BJ (cell line): Measurements from ENCODE around the gene MEF2B. TPM values are rescaled to one million over a fixed set of nuclear protein-coding genes. Genes with fewer than 3 reads are reported as not detected.

Source experiments
- CTCF ChIA-PET: fragments of 350-600 bp; formaldehyde crosslinking; extraction: SDS; loops from one replicate; lab custom pipeline; 2021; ENCODE audit warnings: antibody characterized with exemption, inconsistent platforms; lab: Yijun Ruan, JAX
- POLR2A ChIA-PET: fragments of 300-600 bp; sonication (Branson Sonifier 250); formaldehyde crosslinking; extraction: SDS; loops from one replicate; lab custom pipeline; 2021; ENCODE audit warnings: antibody characterized with exemption; lab: Charles Lee
- DNase-seq: peaks from one replicate; pipeline ENCODE4 v3.0.0-alpha.2; 2011; ENCODE audit warnings: low read depth
- H3K27me3 ChIP-seq: 2 replicates; pipeline ENCODE4 v1.6.0; 2011; ENCODE audit warnings: low read length; ENCODE audit not compliant: control insufficient read depth, insufficient read depth
- H3K36me3 ChIP-seq: 2 replicates; pipeline ENCODE4 v1.5.1; 2011; ENCODE audit warnings: low read length; ENCODE audit not compliant: control insufficient read depth, insufficient read depth
- H3K4me3 ChIP-seq: 2 replicates; pipeline ENCODE4 v1.5.1; 2011; ENCODE audit warnings: low read depth, mild to moderate bottlenecking, control low read depth, low read length
- CTCF ChIP-seq: IDR thresholded peaks from 2 replicates; pipeline ENCODE4 v1.5.1; 2011; ENCODE audit warnings: low read depth, mild to moderate bottlenecking, control low read depth, inconsistent platforms, low read length, moderate library complexity; ENCODE audit not compliant: insufficient read depth
- polyA plus RNA-seq: library from polyadenylated mRNA; depleted of rRNA; stranded (reverse); fragments of >200 nt; gene quantifications from 2 replicates; pipeline ENCODE4 v1.2.3, GENCODE V29; 2011

MEF2B gene
- polyA plus RNA-seq, 1 experiment, result 0.10 TPM

GRCh38 chr19:19126102-19126501 lies 44.0 kb downstream of the MEF2B start:
- POLR2A ChIA-PET, result no interaction called here
- no peak for DNase-seq
- no peaks in the 10 kb centered on the region; the same call in none of the 2 replicates for H3K36me3 ChIP-seq
- CTCF ChIA-PET, result no interaction called here
- H3K4me3 ChIP-seq, result no peak overlapping the region
- no peak for TF ChIP-seq CTCF
- H3K27me3 ChIP-seq, result no peaks in the 10 kb centered on the region

- no peak overlapping the region for H3K4me3 ChIP-seq
- H3K27me3 ChIP-seq, result no peaks in the 10 kb centered on the region
- no peak for TF ChIP-seq CTCF
- CTCF ChIA-PET, result no interaction called here
- peaks cover 1% of the 10 kb centered on the region; the same call in 1 of the 2 replicates for H3K36me3 ChIP-seq
- POLR2A ChIA-PET, result no interaction called here
- no peak for DNase-seq
Measured at GRCh38 chr19:19123386-19123785, 46.7 kb downstream of the MEF2B start.

- Histone ChIP-seq H3K4me3 (no peak overlapping the region), H3K36me3 (peaks cover 1% of the 10 kb centered on the region; the same call in 1 of the 2 replicates), H3K27me3 (no peaks in the 10 kb centered on the region)
- no peak for DNase-seq
- POLR2A ChIA-PET, result no interaction called here
- CTCF ChIA-PET, result no interaction called here
- TF ChIP-seq CTCF, result no peak
Measured at GRCh38 chr19:19122902-19123301, 47.2 kb downstream of the MEF2B start.

- no peak for DNase-seq
- Histone ChIP-seq H3K27me3 (no peaks in the 10 kb centered on the region), H3K36me3 (peaks cover 1% of the 10 kb centered on the region; the same call in 1 of the 2 replicates), H3K4me3 (no peak overlapping the region)
- CTCF ChIA-PET, result interaction anchor here (1.0 kb wide), 1 partner anchor 15 kb away, joined by 3 read pairs; no protein-coding TSS in a partner anchor
- no peak for TF ChIP-seq CTCF
- POLR2A ChIA-PET, result no interaction called here
Measured at GRCh38 chr19:19121371-19121770, 48.7 kb downstream of the MEF2B start.

GRCh38 chr19:19120308-19121231 lies 49.5 kb downstream of the MEF2B start:
- Histone ChIP-seq H3K36me3 (peaks cover 1% of the 10 kb centered on the region; the same call in 1 of the 2 replicates), H3K27me3 (no peaks in the 10 kb centered on the region), H3K4me3 (peak overlapping the region; percentile 23)
- no peak for DNase-seq
- no peak for TF ChIP-seq CTCF
- ChIA-PET POLR2A (no interaction called here), CTCF (interaction anchor here (1.0 kb wide), 1 partner anchor 16 kb away, joined by 3 read pairs; no protein-coding TSS in a partner anchor)
